Dermis blood vessel endothelial cell (primary cell): ENCODE measurements around the gene ARNT2. TPM values are rescaled to one million over a fixed set of nuclear protein-coding genes. Genes with fewer than 3 reads are reported as not detected.

Experiments used
- DNase-seq: peaks from one replicate; pipeline ENCODE4 v3.0.0; 2010
- total RNA-seq: library from RNA; depleted of rRNA; stranded (reverse); fragments of >200 nt; gene quantifications from 2 replicates; pipeline ENCODE4 v1.2.3, GENCODE V29; 2014

Gene ARNT2
- total RNA-seq, 1 donor from 2014 or later: 0.34 TPM

GRCh38 chr15:80559761-80560160 lies 155.6 kb downstream of the ARNT2 start:
- DNase-seq: no peak

DNA sequence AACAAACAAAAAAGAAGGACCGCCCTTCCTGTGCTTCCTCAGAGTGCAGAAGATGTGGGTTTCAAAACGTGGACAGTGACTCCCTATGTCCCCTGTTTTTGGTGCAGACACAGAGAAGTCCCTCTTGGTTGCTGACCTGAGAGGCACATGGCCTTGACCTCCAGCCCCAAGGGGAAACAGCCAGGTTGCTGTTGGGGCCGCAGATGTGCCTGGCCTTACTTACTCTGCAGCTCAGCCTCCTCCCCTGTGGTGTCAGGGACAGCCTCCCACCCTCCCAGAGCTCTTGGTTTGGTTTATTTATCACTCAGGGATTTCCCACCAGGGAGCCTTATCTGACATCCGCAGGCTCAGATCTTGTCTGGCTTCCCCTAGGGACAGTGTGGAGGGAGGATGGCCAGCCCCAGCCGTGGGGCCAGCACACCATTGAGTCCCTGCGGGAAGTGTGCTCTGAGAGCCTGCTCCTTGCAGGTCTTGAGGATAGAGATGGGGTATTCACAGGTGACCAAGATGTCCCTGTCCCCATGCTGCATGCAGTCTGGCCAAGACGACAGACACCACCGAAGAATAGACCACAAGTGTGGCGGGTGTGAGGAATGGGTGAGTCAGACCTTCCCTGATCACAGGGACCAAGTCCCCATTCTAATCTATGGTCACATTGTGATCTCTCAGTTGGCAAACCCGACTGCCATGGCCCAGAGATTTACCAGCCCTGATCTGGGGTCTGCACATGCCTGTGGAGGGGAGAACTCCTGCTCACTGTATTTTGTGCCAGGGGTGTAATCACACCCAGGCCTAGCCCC lies 156.6 kb downstream of the ARNT2 start:
- no peak for DNase-seq

GRCh38 chr15:80561500-80561899 lies 157.3 kb downstream of the ARNT2 start:
- no peak for DNase-seq

GRCh38 chr15:80562033-80562432 lies 157.9 kb downstream of the ARNT2 start:
- DNase-seq: no peak

DNA sequence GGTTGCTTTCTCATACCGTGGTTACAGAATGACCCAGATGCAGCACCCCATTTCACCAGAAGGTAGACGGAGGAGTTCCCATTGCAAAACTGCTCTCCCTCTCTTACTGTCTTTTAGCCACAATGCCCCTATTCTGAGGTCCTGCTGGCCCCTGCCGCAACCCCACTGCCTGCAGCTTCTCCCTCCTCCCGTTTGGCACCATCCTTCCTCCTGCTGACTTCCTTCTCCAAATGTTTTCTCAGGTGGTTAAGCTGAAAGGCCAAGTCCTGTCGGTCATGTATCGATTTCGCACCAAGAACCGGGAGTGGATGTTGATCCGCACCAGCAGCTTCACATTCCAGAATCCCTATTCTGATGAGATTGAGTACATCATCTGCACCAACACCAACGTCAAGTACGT lies 158.7 kb downstream of the ARNT2 start:
- no peak for DNase-seq

DNA sequence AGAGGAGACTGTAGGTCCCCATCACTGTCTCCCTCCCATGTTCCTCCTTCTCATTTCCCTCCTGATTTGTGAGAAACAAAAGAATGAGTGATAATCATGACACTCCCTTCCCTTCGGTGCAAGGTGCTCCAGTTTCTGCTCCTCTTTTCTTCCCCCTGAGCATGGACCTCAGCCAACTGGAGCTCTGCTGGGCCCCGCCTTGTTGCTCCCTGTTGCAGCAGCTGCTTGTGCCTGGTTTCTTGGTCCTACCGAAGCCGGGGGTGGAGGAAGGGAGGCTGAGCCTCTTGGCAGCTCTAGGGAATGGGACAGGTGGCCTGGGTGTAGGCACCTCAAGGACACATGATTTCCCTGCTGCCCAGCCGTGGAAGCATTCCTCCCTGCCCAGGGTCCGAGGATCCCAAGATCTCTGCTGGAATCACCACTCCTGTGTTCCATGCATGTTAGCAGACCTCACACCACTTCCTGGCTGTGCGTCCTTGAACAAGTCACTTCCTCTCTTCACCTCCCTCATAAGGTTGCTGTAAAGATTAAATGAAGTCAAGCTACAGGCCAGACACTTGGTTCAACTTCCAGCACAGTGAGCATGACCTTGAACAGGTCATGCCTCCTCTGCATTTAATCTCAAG lies 159.3 kb downstream of the ARNT2 start:
- DNase-seq: no peak

- DNase-seq: no peak
Observed at GRCh38 chr15:80564056-80564455, 159.9 kb downstream of the ARNT2 start.

DNA sequence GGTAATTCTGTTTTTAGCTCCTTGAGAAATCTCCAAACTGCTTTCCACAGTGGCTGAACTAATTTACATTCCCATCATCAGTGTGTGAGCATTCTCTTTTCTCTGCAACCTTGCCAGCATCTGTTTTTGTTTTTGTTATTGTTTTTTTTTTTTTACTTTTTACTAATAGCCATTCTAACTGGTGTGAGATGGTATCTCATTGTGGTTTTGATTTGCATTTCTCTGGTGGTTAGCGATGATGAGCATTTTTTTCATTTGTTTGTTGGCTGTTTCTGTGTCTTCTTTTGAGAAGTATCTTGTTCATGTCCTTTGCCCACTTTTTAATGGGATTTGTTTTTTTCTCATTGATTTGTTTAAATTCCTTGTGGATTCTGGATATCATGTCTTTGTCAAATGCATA lies 161.2 kb downstream of the ARNT2 start:
- no peak for DNase-seq

DNA sequence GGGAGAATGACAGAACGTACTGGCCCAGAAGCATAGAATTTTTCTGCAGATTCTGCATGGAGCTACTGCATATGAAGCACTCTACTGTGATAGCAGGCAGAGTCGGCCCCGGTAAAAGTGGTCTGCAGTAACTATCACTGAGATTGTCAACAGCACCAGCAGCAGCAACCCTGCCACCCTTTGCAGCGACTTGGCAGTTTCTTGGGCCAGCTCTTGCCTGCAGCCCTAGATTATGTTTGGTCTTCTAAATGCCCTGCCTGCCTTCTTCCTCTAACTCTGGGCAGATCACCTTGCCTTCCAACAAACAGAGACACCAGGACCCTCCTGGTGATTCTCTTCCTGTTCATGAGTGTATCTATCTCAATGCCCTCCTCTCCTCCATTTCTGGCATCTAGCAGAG lies 161.8 kb downstream of the ARNT2 start:
- no peak for DNase-seq

GRCh38 chr15:80567721-80568157 lies 163.6 kb downstream of the ARNT2 start:
- peak; percentile 93 for DNase-seq

DNA sequence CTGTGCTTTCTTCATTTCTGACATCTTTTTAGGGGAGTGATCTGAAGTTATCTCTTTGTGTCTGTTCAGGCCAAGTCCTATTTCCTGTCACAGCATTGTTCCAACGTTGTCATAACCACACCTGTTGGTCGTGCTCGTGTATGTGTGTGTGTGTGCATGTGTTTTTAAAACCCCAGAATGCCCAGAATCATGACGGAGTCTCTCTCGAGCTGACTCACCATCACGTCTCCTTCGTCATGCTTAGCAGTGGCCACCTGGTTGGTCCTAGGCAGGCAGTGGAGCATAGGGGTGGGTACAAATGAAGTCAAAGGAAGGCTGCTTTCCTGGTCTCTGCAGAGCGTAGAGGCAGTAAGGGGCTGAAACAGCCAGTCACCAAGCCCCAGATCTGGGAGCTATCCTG lies 164.1 kb downstream of the ARNT2 start:
- DNase-seq: peak; percentile 57

DNA sequence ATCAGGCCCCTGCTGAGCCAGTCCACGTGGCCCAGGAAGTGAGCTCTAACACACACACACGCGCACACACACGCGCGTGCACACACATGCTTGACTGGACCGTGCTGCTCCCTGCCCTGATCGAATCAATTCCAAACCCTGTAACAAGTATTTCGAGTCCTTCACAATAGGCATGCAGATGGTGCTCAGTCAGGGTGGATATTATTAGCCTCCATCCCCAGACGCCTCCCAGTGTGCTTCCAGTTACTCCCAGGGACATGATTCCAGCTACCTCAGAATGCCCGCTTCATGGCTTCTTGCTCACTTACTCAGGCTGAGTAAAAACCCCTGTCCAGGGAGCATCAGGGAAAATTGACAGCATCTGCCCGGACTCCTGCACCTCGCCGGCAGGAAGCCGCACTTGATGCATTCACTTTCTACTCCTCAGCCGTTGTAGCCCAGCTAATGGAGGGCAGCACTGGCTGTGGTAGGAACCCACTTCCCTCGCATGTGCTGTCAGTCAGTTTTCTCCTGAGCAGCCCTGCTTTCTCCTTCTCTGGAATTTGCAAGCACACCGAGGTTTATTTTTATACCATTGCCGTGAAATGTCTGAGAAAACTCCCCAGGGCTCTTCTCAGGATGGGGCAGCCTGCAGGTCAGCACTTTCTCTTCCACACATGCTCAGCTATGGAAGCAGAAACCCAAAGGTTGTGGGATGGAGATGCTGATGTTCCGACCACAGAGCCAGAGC lies 164.9 kb downstream of the ARNT2 start:
- DNase-seq: no peak

DNA sequence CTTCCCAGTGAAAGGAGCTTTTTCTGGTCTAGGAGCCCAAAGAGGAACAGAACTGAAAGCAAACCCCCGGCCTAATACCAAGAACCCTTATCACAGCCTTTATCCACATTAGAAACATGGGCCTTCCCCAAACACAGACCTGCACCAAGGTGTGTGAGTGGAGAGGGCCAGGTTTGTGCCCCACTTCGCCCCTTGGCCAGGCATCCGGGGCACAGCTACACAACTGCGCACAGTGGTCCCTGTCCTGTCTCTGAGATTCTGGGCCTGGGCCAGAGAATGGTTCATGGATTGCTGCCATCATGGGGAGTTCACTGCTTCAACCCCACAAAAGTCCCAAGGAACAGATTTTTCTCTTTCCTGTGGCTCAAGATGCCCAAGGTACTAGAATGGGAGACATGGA lies 165.5 kb downstream of the ARNT2 start:
- DNase-seq: no peak

DNA sequence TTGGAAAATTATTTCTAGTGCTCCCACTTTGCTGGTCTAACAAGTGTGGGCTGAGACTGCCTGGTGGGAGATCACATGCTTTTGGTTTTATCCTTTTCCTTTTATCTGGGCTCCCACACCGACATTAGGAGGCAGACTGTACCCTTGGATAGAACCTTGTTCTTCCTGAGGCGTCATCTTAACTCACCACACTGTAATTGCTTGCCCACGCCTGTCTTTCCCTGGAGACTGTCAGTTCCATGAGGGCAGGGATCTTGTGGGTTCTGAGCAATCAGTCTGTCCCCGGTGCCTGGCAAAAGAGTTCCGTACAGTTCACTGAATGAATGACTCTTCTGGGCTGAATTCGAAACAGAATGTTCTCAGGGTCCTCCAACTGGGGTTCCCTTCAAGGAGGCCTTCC lies 166.4 kb downstream of the ARNT2 start:
- DNase-seq: no peak

- no peak for DNase-seq
Observed at GRCh38 chr15:80572337-80572736, 168.2 kb downstream of the ARNT2 start.

DNA sequence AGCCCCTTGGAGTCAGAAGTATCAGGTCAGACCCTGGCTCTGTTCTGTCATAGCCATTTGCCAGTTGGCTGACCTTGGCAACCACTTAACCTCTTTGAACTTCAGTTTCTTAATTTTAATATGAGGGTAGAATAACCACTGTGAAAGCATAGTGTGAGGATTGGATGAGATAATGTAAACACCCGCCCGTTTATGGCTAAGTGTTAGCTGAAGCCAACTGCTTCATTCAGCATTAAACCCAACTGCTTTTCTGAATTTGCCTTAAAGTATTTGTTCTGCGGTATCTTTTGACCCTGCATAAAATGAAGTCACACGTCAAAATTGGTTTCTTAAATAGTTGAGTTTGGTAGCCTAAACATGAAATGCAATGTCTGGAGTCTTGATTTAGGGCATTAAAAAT lies 169.4 kb downstream of the ARNT2 start:
- no peak for DNase-seq

GRCh38 chr15:80574590-80574989 lies 170.4 kb downstream of the ARNT2 start:
- no peak for DNase-seq

GRCh38 chr15:80576519-80577090 lies 172.4 kb downstream of the ARNT2 start:
- no peak for DNase-seq

DNA sequence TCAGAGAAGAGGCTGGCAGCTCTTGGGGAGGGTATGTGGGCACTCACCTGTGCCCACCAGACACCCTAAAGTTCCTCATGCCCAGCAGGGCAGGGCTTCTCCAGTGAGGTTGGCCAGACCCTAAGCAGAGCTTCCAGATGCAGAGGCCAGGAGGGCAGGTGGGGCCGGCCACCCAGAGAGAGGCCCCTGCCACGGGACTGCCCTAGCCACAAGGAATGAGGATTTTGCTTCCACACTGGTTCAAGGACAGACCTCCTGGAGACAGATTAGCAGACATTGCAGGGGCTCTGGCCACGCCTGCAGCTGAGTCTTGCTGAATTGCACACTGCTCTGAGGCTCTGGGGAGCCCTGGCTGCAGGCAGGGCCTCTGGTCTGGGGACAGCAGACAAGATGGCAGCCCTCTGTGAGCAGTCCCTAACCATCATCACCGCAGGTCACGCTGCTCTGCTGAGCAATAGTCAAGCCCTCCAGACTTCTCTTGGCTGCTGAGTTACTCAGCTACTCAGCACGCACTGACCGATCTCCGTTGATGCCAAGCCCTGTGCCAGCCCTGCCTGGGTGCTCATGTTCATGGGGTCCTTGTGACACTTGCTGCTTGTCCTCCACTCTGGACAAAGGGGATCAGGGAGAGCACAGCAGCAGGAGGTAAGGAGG lies 173.5 kb downstream of the ARNT2 start:
- DNase-seq: no peak

GRCh38 chr15:80578206-80578595 lies 174.0 kb downstream of the ARNT2 start:
- DNase-seq: no peak

DNA sequence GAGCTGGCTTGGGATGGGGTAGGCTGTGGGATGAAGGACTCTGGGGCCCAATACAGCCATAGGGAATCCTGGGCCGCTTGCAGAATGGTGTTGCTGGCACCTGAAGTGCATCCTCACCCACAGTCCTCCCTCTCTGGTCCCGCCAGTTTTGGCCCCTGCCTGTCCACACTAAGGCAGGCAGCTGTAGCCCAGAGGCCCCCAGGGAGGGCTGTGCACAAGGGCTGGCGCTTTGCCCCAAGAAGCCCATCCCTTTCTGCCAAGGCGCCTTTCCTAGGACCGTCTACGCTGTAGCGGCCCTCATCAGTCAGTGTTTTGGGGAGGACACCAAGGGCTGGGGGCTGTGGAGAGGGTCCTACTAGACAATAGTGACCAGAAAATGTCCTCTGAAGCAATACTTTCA lies 174.7 kb downstream of the ARNT2 start:
- no peak for DNase-seq

DNA sequence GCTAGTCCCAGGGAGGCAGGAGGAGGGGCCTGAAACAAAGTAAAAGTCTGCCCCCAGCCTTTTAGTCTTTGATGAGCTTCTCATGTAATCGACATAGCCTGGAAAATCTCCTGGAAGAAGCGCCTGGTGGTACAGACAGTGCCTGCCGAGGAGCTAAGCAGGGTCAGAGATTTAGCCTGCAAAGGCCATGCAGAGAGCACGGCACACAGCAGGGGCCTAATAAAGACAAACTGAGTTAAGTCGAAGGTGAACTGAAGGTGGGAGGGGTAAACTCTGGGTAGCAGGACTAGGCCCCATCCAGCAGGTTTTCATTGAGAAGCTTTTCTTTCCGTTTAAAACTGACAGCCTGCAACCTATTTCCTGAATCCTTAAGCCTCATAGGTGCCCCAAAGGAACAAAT lies 175.4 kb downstream of the ARNT2 start:
- no peak for DNase-seq

DNA sequence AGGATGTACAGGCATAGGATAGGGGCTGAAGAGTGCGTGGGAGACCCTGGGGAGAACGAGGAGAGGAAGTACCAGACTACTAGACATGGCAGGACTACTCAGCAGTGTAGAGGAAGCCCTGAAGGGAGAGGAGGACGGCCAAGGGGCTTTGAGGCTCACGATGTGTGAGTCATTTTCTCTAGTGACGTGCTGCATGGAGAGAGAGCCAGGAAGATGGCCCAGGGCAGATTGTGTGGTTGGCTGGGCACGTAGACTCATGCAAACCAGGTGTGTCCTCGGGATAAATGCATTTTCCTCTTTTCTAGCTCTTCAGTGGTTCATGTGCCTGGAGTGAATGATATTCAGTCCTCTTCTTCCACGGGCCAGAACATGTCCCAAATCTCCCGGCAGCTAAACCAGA lies 175.9 kb downstream of the ARNT2 start:
- DNase-seq: peak; percentile 62
